Cardiac fibroblast (primary cell): ENCODE measurements around the gene MOSMO.

Experiments used
- DNase-seq, 2 donors: peaks; one replicate each; pipeline versions ENCODE4 v3.0.0 to v3.0.0-alpha.2; 2010; ENCODE audit warnings: low read depth in 2 of 2
- H3K4me3 ChIP-seq, 2 donors: replicated peaks in 1 of 2; 1 replicate in 1 of 2; 2 replicates in 1 of 2; pipeline ENCODE4 v1.5.1; 2011; ENCODE audit warnings: low read depth in 2 of 2, low read length in 2 of 2, mild to moderate bottlenecking in 2 of 2, moderate library complexity in 1 of 2
- TF ChIP-seq, protein P1 (sequence below): IDR thresholded peaks from one replicate; pipeline ENCODE4 v1.5.1; 2011; ENCODE audit warnings: low read depth, mild to moderate bottlenecking, low read length, inconsistent platforms

MOSMO gene

GRCh38 chr16:22007509-22008214 is at the start of gene MOSMO:
Gene MOSMO (plus strand): TSS chr16:22008111. CDS start chr16:22008302, 191 bp downstream.
- TF ChIP-seq, protein P1, sequence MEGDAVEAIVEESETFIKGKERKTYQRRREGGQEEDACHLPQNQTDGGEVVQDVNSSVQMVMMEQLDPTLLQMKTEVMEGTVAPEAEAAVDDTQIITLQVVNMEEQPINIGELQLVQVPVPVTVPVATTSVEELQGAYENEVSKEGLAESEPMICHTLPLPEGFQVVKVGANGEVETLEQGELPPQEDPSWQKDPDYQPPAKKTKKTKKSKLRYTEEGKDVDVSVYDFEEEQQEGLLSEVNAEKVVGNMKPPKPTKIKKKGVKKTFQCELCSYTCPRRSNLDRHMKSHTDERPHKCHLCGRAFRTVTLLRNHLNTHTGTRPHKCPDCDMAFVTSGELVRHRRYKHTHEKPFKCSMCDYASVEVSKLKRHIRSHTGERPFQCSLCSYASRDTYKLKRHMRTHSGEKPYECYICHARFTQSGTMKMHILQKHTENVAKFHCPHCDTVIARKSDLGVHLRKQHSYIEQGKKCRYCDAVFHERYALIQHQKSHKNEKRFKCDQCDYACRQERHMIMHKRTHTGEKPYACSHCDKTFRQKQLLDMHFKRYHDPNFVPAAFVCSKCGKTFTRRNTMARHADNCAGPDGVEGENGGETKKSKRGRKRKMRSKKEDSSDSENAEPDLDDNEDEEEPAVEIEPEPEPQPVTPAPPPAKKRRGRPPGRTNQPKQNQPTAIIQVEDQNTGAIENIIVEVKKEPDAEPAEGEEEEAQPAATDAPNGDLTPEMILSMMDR = no peak

DNA sequence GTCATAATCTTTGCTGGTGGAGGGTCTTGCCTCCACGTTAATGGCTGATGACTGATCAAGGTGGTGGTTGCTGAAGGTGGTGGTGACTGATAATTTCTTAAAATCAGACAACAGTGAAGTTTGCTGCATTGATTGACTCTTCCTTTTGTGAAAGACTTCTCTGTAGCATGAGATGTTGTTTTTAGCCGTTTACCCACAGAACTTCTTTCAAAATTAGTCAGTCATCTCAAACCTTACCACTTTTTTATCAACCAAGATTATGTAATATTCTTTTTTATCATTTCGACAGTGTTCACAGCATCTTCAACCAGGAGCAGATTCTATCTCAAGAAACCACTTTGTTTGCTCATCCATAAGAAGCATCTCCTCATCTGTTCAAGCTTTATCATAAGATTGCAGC is 48.9 kb upstream of the MOSMO start:
- H3K4me3 ChIP-seq = no peak overlapping the region
- DNase-seq = no peak
- TF ChIP-seq, protein P1 = no peak

More at GRCh38 chr16:22007509-22008214, at the start of gene MOSMO:
- H3K4me3 ChIP-seq = peak within 1 kb of the TSS; percentile 88 to 92
- peak; percentile 64 to 72 for DNase-seq

- H3K4me3 ChIP-seq = no peak overlapping the region
- TF ChIP-seq, protein P1 = no peak
- no peak for DNase-seq
Measured at GRCh38 chr16:21962475-21962874, 45.4 kb upstream of the MOSMO start.

DNA sequence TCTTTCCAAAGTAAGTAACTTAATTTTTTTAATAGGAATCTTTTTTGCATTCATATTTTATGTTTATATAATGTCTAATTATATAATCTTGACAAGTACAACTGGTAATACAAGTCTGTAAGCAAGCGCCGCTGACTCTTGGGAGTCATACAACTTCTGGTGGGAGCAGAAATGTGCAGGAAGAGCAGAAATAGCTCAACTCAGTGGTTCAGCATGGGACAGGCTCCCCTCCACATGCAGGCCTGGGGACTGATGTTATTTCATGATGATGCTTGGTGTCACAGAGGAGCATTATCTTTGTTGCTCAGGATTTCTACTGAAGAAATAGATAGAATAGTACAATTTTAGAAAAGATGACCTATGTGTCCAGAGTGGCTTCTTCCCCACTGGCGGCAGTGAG is 44.0 kb upstream of the MOSMO start:
- no peak overlapping the region for H3K4me3 ChIP-seq
- DNase-seq = no peak
- TF ChIP-seq, protein P1 = no peak

DNA sequence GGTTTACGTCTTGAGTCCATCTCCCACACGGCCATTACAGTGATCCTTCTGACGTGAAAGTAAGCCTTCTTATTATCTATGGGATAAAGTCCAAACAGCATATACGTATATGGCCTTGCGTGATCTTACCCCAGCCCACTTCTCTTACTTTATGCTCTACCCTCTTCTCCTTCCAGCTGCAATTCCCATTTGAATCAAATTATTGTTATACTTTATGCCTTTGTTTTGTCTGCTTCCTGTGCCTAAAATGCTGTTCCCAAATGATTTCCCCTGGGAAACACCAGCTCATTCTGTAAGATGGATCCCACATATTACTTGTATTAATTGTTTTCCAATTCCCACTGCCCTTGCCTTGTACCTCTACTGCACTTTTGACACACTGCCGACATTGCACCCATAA is 43.6 kb upstream of the MOSMO start:
- TF ChIP-seq, protein P1 = no peak
- DNase-seq = no peak
- H3K4me3 ChIP-seq = no peak overlapping the region

- no peak for DNase-seq
- no peak overlapping the region for H3K4me3 ChIP-seq
- TF ChIP-seq, protein P1 = no peak
Measured at GRCh38 chr16:21971856-21972255, 36.1 kb upstream of the MOSMO start.

DNA sequence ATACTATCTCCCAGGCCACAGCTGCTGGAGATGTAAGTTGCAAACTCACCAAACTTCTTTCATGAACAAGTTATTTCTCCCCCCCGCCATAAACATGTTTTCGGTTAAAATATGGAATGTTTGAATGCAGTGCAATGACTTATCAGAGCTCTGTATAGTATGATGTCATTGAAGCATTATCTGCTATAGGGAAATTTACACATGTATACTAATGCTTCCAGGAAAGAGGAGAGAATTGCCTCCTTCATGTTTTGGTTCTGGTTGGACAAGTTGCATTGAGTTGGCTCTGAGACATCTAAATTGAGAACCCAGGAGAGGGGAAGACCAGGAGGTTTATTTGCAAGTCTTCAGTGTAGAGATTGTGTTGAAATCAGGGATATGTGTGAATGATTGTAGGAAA is 34.0 kb upstream of the MOSMO start:
- no peak for DNase-seq
- H3K4me3 ChIP-seq = no peak overlapping the region
- TF ChIP-seq, protein P1 = no peak
